Karpas-422 (cell line): Measurements from ENCODE around the gene HAUS8. TPM values are rescaled to one million over a fixed set of nuclear protein-coding genes. Genes with fewer than 3 reads are reported as not detected.
A peak's percentile ranks its signal among the peaks of the same experiment; 100 is the strongest.

Experiments used
- DNase-seq: peaks from one replicate; pipeline ENCODE4 v3.0.0-alpha.2; 2015
- H2AFZ ChIP-seq: fragments of 200-600 bp; sonication (generic); 2 replicates; pipeline ENCODE4 v1.6.1; 2014; ENCODE audit warnings: antibody characterized with exemption, low read length, mixed read lengths
- H3K27ac ChIP-seq: fragments of 200-600 bp; sonication (generic); 2 replicates; pipeline ENCODE4 v1.5.1; 2014; ENCODE audit warnings: mild to moderate bottlenecking, low read length, moderate library complexity
- H3K27me3 ChIP-seq: fragments of 200-600 bp; sonication (generic); 2 replicates; pipeline ENCODE4 v1.6.1; 2014; ENCODE audit warnings: low read length, mixed read lengths
- H3K36me3 ChIP-seq: fragments of 200-600 bp; sonication (generic); 2 replicates; pipeline ENCODE4 v1.6.1; 2014; ENCODE audit warnings: low read length, mixed read lengths; ENCODE audit not compliant: insufficient read depth
- H3K4me1 ChIP-seq: fragments of 200-600 bp; sonication (generic); 2 replicates; pipeline ENCODE4 v1.6.1; 2014; ENCODE audit warnings: mild to moderate bottlenecking, low read length, mixed read lengths
- H3K4me2 ChIP-seq: fragments of 200-600 bp; sonication (generic); 2 replicates; pipeline ENCODE4 v1.6.1; 2014; ENCODE audit warnings: low read length, low read depth, mild to moderate bottlenecking; ENCODE audit not compliant: poor library complexity, severe bottlenecking
- H3K4me3 ChIP-seq: fragments of 200-600 bp; sonication (generic); 2 replicates; pipeline ENCODE4 v1.5.1; 2014; ENCODE audit warnings: mild to moderate bottlenecking, antibody characterized with exemption, low read length, mixed read lengths
- H3K79me2 ChIP-seq: fragments of 200-600 bp; sonication (generic); 2 replicates; pipeline ENCODE4 v1.6.1; 2014; ENCODE audit warnings: mild to moderate bottlenecking, low read length, mixed read lengths
- H3K9ac ChIP-seq: fragments of 200-600 bp; sonication (generic); 2 replicates; pipeline ENCODE4 v1.6.0; 2014; ENCODE audit warnings: low read length
- H3K9me2 ChIP-seq: fragments of 200-600 bp; sonication (generic), shearing (Covaris generic); replicated peaks from 2 replicates; pipeline ENCODE4 v1.6.0; 2014; ENCODE audit warnings: mild to moderate bottlenecking, low read length, moderate library complexity; ENCODE audit not compliant: insufficient read depth
- H3K9me3 ChIP-seq: fragments of 300-700, 200-600 bp; sonication (generic); 2 replicates; pipeline ENCODE4 v1.6.1; 2014; ENCODE audit warnings: low read length, mixed read lengths
- H4K20me1 ChIP-seq: fragments of 200-600 bp; sonication (generic); 2 replicates; pipeline ENCODE4 v1.6.1; 2014; ENCODE audit warnings: mild to moderate bottlenecking, antibody characterized with exemption, low read length, low read depth; ENCODE audit not compliant: insufficient read depth
- total RNA-seq: library from RNA; depleted of rRNA; stranded (reverse); fragments of >200 nt; shearing (Covaris generic); gene quantifications from 2 replicates; pipeline ENCODE4 v1.2.3, GENCODE V29; 2014; ENCODE audit warnings: low replicate concordance

Gene HAUS8
- total RNA-seq, 1 experiment from 2014 or later, result 17.6 TPM

DNA sequence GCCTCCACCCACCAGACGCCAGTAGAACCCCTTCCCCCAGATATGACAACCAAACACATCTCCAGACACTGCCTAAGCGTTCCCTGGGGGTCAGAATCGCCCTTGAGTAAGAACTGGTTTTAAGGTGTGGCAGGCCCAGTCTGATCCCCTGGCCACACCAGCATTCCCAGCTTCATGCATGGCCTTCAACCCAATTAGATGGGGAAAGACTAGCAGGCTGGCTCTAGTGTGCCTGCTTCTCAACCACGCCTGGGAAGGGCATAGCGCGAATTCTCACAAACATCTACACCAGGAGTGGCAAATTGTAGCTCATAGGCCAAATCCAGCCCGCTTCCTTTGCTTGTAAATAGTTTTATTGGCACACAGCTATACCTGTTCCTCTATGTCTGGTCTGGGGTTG is 13.6 kb downstream of the HAUS8 start:
- H3K27ac ChIP-seq, result no peak overlapping the region
- DNase-seq, result no peak
- H3K4me1 ChIP-seq, result no peaks in the 10 kb centered on the region
- H3K27me3 ChIP-seq, result no peaks in the 10 kb centered on the region
- H3K79me2 ChIP-seq, result peaks cover 58% of the 10 kb centered on the region
- no peak overlapping the region for H3K4me2 ChIP-seq
- H2AFZ ChIP-seq, result no peak overlapping the region
- H3K9me3 ChIP-seq, result no peaks in the 10 kb centered on the region
- H3K4me3 ChIP-seq, result no peak overlapping the region
- peaks cover 40% of the 10 kb centered on the region; the same call in 1 of the 2 replicates for H3K36me3 ChIP-seq
- no peaks in the 10 kb centered on the region for H3K9me2 ChIP-seq
- no peak overlapping the region for H3K9ac ChIP-seq
- H4K20me1 ChIP-seq, result peaks cover 10% of the 10 kb centered on the region

DNA sequence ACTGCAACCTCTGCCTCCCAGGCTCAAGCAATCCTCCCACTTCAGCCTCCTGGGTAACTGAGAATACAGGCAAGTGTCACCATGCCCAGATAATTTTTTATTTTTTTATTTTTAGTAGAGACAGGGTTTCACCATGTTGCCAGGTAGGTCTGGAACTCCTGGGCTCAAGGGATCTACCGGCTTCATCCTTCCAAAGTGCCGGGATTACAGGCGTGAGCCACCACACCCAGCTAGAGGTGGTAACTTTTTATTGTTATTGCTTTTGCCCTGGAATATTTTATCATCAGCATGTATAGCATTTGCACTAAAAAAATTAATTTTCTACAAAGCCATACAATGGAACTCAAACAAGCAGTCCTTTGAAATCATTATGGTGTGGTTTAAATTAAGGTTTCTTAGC is 14.0 kb downstream of the HAUS8 start:
- Histone ChIP-seq H4K20me1 (peaks cover 7% of the 10 kb centered on the region), H3K9me3 (no peaks in the 10 kb centered on the region), H3K27me3 (no peaks in the 10 kb centered on the region), H3K36me3 (peaks cover 35% of the 10 kb centered on the region; the same call in 1 of the 2 replicates), H3K4me2 (no peak overlapping the region), H3K9me2 (no peaks in the 10 kb centered on the region), H3K27ac (no peak overlapping the region), H3K79me2 (peaks cover 53% of the 10 kb centered on the region), H2AFZ (no peak overlapping the region), H3K4me3 (no peak overlapping the region), H3K9ac (no peak overlapping the region), H3K4me1 (no peaks in the 10 kb centered on the region)
- no peak for DNase-seq

DNA sequence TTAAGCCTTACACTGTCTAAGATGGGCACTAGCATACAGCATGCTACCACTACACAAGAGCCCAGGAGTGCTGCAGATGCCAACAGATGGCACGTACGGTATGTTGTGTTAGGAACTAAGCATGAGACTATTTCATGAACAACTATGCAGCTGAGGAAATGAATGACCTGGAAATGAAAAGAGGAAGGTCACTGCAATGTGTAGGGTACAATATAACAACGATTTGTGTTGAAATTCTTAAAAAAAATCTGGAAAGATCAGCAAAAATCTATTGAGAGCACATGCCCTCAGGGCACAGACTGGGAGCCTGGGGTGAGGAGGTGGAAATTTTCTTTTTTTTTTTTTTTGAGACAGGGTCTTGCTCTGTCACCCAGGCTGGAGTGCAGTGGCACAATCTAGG is 14.4 kb downstream of the HAUS8 start:
- Histone ChIP-seq H3K9me2 (no peaks in the 10 kb centered on the region), H3K4me2 (no peak overlapping the region), H3K36me3 (peaks cover 33% of the 10 kb centered on the region; the same call in 1 of the 2 replicates), H4K20me1 (peaks cover 7% of the 10 kb centered on the region), H2AFZ (no peak overlapping the region), H3K27ac (no peak overlapping the region), H3K9ac (no peak overlapping the region), H3K4me3 (no peak overlapping the region), H3K27me3 (no peaks in the 10 kb centered on the region), H3K4me1 (no peaks in the 10 kb centered on the region), H3K79me2 (peaks cover 49% of the 10 kb centered on the region), H3K9me3 (no peaks in the 10 kb centered on the region)
- no peak for DNase-seq

DNA sequence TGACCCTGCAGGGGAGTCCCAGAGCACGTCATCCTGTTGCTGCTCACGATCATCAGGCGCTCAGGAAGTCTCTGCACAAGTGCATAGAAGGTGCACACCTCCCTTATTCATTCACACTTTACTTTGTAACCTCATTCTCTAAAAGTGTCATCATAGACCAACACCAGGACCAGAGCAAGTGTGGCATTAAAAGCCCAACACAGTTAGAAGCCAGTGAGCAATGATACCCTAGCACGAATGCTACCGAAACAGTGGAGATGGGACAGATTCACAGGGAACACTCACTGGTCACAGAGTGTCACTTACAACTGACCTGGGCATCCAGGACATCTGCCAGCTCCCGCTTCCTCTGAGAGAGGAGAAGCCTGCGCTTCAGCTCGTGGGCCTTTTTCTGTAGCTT is 17.0 kb downstream of the HAUS8 start:
- H3K4me1 ChIP-seq, result no peaks in the 10 kb centered on the region
- no peaks in the 10 kb centered on the region for H3K9me2 ChIP-seq
- no peaks in the 10 kb centered on the region for H3K27me3 ChIP-seq
- peaks cover 24% of the 10 kb centered on the region for H3K79me2 ChIP-seq
- DNase-seq, result no peak
- H3K36me3 ChIP-seq, result peaks cover 17% of the 10 kb centered on the region; the same call in 1 of the 2 replicates
- H4K20me1 ChIP-seq, result peaks cover 3% of the 10 kb centered on the region; the same call in 1 of the 2 replicates
- H3K9ac ChIP-seq, result no peak overlapping the region
- H3K4me2 ChIP-seq, result no peak overlapping the region
- H3K4me3 ChIP-seq, result no peak overlapping the region
- no peaks in the 10 kb centered on the region for H3K9me3 ChIP-seq
- H2AFZ ChIP-seq, result no peak overlapping the region
- H3K27ac ChIP-seq, result no peak overlapping the region

DNA sequence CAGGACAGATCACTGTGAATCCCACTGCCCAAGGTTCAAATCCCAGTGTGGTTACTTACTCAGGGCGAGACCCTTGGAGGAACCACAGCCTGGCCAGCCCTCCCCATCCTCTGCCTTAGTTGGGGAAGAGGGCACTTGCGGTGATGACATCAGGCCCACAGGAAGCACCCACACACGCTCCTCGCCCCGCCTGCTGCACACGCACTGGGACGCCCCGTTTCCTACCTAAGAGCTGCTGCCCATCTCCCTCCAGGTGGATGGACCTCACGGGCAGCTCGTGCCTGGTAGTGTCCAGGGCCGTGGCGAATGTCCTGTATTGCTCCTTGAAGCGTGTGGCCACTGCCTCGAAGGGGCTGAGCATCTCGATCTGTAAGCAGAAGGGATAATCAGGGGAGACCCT is 19.6 kb downstream of the HAUS8 start:
- H3K9me3 ChIP-seq, result no peaks in the 10 kb centered on the region
- H2AFZ ChIP-seq, result no peak overlapping the region
- no peak overlapping the region for H3K4me2 ChIP-seq
- no peaks in the 10 kb centered on the region for H3K4me1 ChIP-seq
- H3K9ac ChIP-seq, result no peak overlapping the region
- 0 out of 2 replicates have a peak, but pooled peaks cover under 1% of the 10 kb centered on the region for H3K79me2 ChIP-seq
- H3K27ac ChIP-seq, result no peak overlapping the region
- no peaks in the 10 kb centered on the region for H3K27me3 ChIP-seq
- H3K4me3 ChIP-seq, result no peak overlapping the region
- H3K36me3 ChIP-seq, result peaks cover 19% of the 10 kb centered on the region; the same call in 1 of the 2 replicates
- no peaks in the 10 kb centered on the region for H4K20me1 ChIP-seq
- no peaks in the 10 kb centered on the region for H3K9me2 ChIP-seq
- no peak for DNase-seq

DNA sequence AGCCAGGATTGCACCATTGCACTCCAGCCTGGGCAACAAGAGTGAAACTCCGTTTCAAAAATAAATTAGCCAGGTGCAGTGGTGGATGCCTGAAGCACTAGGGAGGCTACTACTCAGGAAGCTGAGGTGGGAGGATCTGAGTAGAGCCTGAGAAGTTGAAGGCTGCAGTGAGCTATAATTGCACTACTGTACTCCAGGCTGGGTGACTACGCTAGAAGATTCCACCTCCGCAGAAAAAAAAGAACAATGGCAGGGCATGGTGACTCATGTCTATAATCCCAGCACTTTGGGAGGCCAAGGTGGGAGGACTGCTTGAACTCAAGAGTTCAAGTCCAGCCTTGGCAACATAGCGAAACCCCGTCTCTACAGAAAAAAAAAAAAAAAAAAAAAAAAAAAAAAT is 20.5 kb downstream of the HAUS8 start:
- H3K9me3 ChIP-seq, result no peaks in the 10 kb centered on the region
- no peaks in the 10 kb centered on the region for H3K27me3 ChIP-seq
- no peaks in the 10 kb centered on the region for H3K9me2 ChIP-seq
- no peak overlapping the region for H3K4me3 ChIP-seq
- peaks cover 18% of the 10 kb centered on the region; the same call in 1 of the 2 replicates for H3K36me3 ChIP-seq
- no peak overlapping the region for H3K4me2 ChIP-seq
- DNase-seq, result no peak
- no peak overlapping the region for H3K27ac ChIP-seq
- no peak overlapping the region for H2AFZ ChIP-seq
- no peaks in the 10 kb centered on the region for H3K4me1 ChIP-seq
- H3K9ac ChIP-seq, result no peak overlapping the region
- no peaks in the 10 kb centered on the region for H4K20me1 ChIP-seq
- H3K79me2 ChIP-seq, result no peaks in the 10 kb centered on the region

DNA sequence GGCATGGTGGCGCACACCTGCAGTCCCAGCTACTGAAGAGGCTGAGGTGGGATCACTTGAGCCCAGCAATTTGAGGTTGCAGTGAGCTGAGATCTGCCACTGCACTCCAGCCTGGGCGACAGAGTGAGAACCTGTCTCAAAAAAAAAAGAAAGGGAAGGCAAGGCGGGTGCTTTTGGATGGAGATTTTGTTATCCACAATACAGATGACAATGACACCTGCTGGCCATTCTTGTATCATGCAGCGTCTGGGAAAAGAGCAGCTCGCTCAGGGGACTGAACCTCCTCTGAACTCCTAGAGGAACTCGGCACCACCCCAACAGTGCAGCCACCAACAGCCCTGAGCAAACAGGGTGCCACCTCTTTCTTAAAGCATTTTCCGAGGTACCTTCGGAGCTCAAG is 22.8 kb downstream of the HAUS8 start:
- Histone ChIP-seq H3K4me2 (no peak overlapping the region), H3K9me2 (no peaks in the 10 kb centered on the region), H3K79me2 (no peaks in the 10 kb centered on the region), H3K27me3 (no peaks in the 10 kb centered on the region), H3K36me3 (peaks cover 18% of the 10 kb centered on the region; the same call in 1 of the 2 replicates), H3K4me3 (no peak overlapping the region), H3K9ac (no peak overlapping the region), H2AFZ (no peak overlapping the region), H4K20me1 (no peaks in the 10 kb centered on the region), H3K27ac (no peak overlapping the region), H3K4me1 (no peaks in the 10 kb centered on the region), H3K9me3 (no peaks in the 10 kb centered on the region)
- DNase-seq, result peak; percentile 73

DNA sequence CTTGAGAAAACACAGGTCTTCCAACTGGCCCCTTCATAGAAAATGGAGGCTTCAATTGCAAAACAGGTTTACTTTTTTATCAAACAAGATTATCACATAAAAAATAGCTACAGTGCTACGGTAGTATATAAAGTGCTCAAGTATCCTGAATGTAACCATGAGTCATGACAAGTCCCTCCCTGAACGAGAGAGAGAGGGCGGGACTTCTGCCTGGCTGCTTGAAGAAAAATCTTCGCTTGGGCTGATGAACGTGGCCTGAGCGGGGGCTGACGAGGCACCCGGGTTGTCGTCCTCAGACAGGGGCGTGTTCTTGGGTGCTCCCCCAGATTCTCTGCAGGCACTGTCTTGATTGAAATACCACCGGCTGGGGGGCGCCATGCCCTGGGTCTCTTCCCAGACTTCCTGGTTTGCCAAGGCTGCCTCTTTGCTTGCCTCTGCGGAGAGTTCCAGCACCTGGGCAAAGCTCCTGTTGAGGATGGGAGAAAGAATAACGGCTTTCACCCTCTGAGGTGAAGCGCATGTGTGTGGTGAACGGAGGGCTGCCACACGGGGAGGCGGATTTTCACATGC is 25.5 kb downstream of the HAUS8 start:
- peaks cover 18% of the 10 kb centered on the region; the same call in 1 of the 2 replicates for H3K36me3 ChIP-seq
- no peak overlapping the region for H3K9ac ChIP-seq
- no peaks in the 10 kb centered on the region for H3K4me1 ChIP-seq
- H3K4me2 ChIP-seq, result no peak overlapping the region
- H3K9me2 ChIP-seq, result no peaks in the 10 kb centered on the region
- no peak overlapping the region for H3K27ac ChIP-seq
- no peak overlapping the region for H2AFZ ChIP-seq
- H3K27me3 ChIP-seq, result no peaks in the 10 kb centered on the region
- DNase-seq, result no peak
- no peak overlapping the region for H3K4me3 ChIP-seq
- H3K79me2 ChIP-seq, result no peaks in the 10 kb centered on the region
- no peaks in the 10 kb centered on the region for H4K20me1 ChIP-seq
- H3K9me3 ChIP-seq, result no peaks in the 10 kb centered on the region
